ENCODE data around the gene CDH15.

- no peak for TF ChIP-seq CTCF (IDR thresholded peaks at IDR 0.05)
- no peak for TF ChIP-seq POLR2A (IDR thresholded peaks at IDR 0.05)
- no peak for TF ChIP-seq EP300 (IDR thresholded peaks at IDR 0.05)
These were observed 7.1 kb upstream of the CDH15 start for GRCh38 chr16:89164436-89164835.

Measured in ovary (tissue), 3 donors.